Brain microvascular endothelial cell (primary cell): ENCODE measurements around the gene TECPR2.

ENCODE experiments used
- DNase-seq: peaks from one replicate; pipeline ENCODE4 v3.0.0-alpha.2; 2020
- H3K27ac ChIP-seq: fragments of 250-450 bp; sonication (Bioruptor Pico); 2 replicates; pipeline ENCODE4 v1.5.1; 2020; ENCODE audit warnings: mild to moderate bottlenecking, moderate library complexity
- H3K27me3 ChIP-seq: fragments of 250-450 bp; sonication (Bioruptor Pico); replicated peaks from 2 replicates; pipeline ENCODE4 v1.5.1; 2020; ENCODE audit warnings: mild to moderate bottlenecking
- H3K36me3 ChIP-seq: fragments of 250-450 bp; sonication (Bioruptor Pico); replicated peaks from 2 replicates; pipeline ENCODE4 v1.5.1; 2020; ENCODE audit warnings: mild to moderate bottlenecking
- H3K4me3 ChIP-seq: 2 replicates; pipeline ENCODE4 v1.5.1; 2011; ENCODE audit warnings: low read depth, mild to moderate bottlenecking, control low read depth, low read length, moderate library complexity
- in situ Hi-C: cut with HindIII; loops from 2 replicates; pipeline ENCODE4 v1.10.0; 2017; ENCODE audit warnings: low sequenced_read_pairs, low pct_ligation_motif_present
- TF ChIP-seq, protein P1 (sequence below): IDR thresholded peaks from 2 replicates; pipeline ENCODE4 v1.5.1; 2011; ENCODE audit warnings: low read depth, mild to moderate bottlenecking, moderate library complexity, low read length, control low read depth, inconsistent platforms; ENCODE audit errors: missing control alignments

TECPR2 gene

DNA sequence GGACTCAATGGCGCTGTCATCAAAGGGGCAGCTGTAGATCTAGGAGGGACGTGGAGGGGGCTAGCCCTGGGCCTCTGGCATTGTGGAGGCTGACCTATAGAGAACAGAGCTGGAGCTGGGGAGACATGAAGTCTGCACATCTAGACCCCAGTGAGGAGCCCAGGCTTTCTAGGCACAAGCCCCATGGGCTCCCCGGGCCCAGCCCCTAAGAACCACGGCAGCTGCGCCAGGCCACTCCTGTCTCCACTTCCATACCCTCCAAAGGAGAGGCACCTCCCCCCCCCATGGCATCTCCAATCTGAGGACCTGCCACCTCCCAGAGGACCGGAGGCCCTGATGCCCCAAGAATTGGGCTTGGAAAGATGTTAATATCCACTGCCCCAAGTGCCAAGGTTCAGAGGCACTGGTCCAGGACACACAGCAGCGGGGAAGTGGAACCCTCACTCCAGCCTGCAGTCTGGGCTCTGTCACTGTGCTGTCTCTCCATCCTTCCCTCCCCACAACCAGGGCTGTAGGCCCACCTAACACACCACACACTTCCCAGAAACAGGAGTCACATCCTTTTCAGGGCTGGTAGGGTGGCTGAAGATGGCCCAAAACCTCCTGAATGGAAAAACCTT lies 142.4 kb downstream of the TECPR2 start:
- Histone ChIP-seq H3K4me3 (no peak overlapping the region), H3K36me3 (no peaks in the 10 kb centered on the region), H3K27ac (no peak overlapping the region), H3K27me3 (no peaks in the 10 kb centered on the region)
- no peak for DNase-seq
- TF ChIP-seq, protein P1, sequence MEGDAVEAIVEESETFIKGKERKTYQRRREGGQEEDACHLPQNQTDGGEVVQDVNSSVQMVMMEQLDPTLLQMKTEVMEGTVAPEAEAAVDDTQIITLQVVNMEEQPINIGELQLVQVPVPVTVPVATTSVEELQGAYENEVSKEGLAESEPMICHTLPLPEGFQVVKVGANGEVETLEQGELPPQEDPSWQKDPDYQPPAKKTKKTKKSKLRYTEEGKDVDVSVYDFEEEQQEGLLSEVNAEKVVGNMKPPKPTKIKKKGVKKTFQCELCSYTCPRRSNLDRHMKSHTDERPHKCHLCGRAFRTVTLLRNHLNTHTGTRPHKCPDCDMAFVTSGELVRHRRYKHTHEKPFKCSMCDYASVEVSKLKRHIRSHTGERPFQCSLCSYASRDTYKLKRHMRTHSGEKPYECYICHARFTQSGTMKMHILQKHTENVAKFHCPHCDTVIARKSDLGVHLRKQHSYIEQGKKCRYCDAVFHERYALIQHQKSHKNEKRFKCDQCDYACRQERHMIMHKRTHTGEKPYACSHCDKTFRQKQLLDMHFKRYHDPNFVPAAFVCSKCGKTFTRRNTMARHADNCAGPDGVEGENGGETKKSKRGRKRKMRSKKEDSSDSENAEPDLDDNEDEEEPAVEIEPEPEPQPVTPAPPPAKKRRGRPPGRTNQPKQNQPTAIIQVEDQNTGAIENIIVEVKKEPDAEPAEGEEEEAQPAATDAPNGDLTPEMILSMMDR, result no peak
- in situ Hi-C loops, result no loop called here

DNA sequence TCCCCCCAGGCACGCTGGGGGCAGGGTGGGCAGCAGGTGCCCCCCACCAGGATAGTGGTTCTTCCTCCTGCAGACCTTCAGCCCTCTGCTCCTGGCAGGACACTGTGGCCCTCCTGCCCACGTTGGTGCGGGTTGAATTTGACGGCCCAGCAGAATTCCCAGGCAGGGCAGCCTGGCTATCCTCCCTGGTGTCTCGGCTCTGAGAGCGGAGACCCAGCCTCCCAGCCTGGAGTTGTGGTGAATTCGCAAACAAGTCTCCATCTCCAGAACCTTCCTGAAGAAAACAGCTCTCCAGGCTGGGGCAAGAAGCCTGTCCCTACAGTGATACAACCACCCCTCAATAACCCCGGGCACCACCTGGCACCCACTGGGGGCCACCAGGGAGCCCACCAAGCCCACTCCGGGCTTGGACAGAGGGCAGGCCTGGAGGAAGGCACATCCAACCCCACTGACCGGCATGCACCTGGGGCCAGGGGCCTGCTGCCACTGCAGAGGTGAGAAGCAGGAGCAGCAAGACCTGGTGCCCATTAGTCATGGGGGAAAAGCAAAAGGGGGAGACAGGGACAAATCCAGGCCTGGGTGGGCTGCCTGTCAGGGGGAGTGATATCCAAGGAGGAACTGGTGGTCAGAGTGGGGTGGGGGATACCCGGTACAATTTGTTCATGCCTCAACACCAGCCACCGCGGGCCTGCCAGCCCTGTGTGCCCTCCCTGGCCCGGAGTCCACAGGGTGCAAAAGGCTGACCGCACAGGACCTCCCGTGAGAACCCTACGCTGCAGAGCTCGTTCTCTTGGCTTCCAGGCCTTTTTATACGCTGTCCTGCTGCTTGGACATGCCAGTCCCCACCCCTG lies 143.3 kb downstream of the TECPR2 start:
- DNase-seq, result no peak
- H3K27ac ChIP-seq, result no peak overlapping the region
- H3K27me3 ChIP-seq, result no peaks in the 10 kb centered on the region
- H3K4me3 ChIP-seq, result no peak overlapping the region
- TF ChIP-seq, protein P1, result no peak
- in situ Hi-C loops, result no loop called here
- no peaks in the 10 kb centered on the region for H3K36me3 ChIP-seq

GRCh38 chr14:102506626-102506925 lies 143.8 kb downstream of the TECPR2 start:
- DNase-seq, result no peak
- H3K36me3 ChIP-seq, result no peaks in the 10 kb centered on the region
- TF ChIP-seq, protein P1, result no peak
- no peaks in the 10 kb centered on the region for H3K27me3 ChIP-seq
- in situ Hi-C loops, result no loop called here
- no peak overlapping the region for H3K27ac ChIP-seq
- no peak overlapping the region for H3K4me3 ChIP-seq

GRCh38 chr14:102507081-102507856 lies 144.5 kb downstream of the TECPR2 start:
- in situ Hi-C loops, result no loop called here
- Histone ChIP-seq H3K27me3 (no peaks in the 10 kb centered on the region), H3K36me3 (no peaks in the 10 kb centered on the region), H3K27ac (no peak overlapping the region), H3K4me3 (no peak overlapping the region)
- no peak for DNase-seq
- TF ChIP-seq, protein P1, result no peak

GRCh38 chr14:102507857-102508312 lies 145.1 kb downstream of the TECPR2 start:
- no peak overlapping the region for H3K27ac ChIP-seq
- H3K27me3 ChIP-seq, result no peaks in the 10 kb centered on the region
- DNase-seq, result no peak
- H3K36me3 ChIP-seq, result no peaks in the 10 kb centered on the region
- no peak overlapping the region for H3K4me3 ChIP-seq
- in situ Hi-C loops, result no loop called here
- TF ChIP-seq, protein P1, result peak; percentile 20
